OCI-LY1 (cell line): Measurements from ENCODE around the gene SP7.

Experiments used
- CTCF ChIP-seq: fragments of 200-600 bp; sonication (generic), shearing (Covaris generic); IDR thresholded peaks from 2 replicates; pipeline ENCODE4 v1.5.1; 2017; ENCODE audit warnings: mild to moderate bottlenecking, antibody characterized with exemption, low read length, moderate library complexity, mixed read lengths
- EZH2 ChIP-seq: fragments of 200-600 bp; sonication (generic), shearing (Covaris generic); IDR thresholded peaks from 2 replicates; pipeline ENCODE4 v1.8.0; 2017; ENCODE audit warnings: borderline replicate concordance, mixed run types, mild to moderate bottlenecking, antibody characterized with exemption, low read length, moderate library complexity, mixed read lengths

- TF ChIP-seq EZH2 (no peak), CTCF (peak; percentile 85)
Observed at GRCh38 chr12:53324779-53325510, 11.2 kb downstream of the SP7 start.
